ENCODE data around the gene AFF2.
A peak's percentile ranks its signal among the peaks of the same experiment; 100 is the strongest.

The AFF2 gene

DNA sequence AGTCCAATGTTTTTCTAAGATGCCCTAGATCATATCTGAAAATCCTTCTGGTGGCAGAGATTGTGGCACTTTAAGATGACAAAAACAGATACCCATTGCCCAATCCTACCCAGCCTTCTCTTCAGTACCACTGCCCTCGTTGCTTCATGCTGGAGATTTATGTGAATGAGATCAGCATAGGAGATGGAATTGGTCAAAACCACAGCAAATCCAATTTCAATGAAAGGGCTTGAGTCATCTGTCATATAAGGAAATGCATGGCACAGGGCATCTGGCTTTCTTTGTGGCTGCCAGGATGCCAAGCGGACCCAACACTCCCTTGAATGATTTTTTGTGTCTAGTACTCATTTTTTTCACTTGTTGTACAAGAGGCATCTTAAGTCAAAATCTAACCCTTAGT lies 16.8 kb downstream of the AFF2 start:
- no peaks in the 10 kb centered on the region for H3K4me1 ChIP-seq
- no peak overlapping the region for H3K27ac ChIP-seq
- TF ChIP-seq, protein P1, sequence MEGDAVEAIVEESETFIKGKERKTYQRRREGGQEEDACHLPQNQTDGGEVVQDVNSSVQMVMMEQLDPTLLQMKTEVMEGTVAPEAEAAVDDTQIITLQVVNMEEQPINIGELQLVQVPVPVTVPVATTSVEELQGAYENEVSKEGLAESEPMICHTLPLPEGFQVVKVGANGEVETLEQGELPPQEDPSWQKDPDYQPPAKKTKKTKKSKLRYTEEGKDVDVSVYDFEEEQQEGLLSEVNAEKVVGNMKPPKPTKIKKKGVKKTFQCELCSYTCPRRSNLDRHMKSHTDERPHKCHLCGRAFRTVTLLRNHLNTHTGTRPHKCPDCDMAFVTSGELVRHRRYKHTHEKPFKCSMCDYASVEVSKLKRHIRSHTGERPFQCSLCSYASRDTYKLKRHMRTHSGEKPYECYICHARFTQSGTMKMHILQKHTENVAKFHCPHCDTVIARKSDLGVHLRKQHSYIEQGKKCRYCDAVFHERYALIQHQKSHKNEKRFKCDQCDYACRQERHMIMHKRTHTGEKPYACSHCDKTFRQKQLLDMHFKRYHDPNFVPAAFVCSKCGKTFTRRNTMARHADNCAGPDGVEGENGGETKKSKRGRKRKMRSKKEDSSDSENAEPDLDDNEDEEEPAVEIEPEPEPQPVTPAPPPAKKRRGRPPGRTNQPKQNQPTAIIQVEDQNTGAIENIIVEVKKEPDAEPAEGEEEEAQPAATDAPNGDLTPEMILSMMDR (IDR thresholded peaks at IDR 0.05): no peak
- H3K9me3 ChIP-seq: no peaks in the 10 kb centered on the region
- H3K4me3 ChIP-seq: no peak overlapping the region
- no peaks in the 10 kb centered on the region for H3K27me3 ChIP-seq
- DNase-seq: no peak
- intact Hi-C loops (cut with DNase I; ENCODE audit: low total_unique reads): no loop called here
- H3K36me3 ChIP-seq: no peaks in the 10 kb centered on the region

DNA sequence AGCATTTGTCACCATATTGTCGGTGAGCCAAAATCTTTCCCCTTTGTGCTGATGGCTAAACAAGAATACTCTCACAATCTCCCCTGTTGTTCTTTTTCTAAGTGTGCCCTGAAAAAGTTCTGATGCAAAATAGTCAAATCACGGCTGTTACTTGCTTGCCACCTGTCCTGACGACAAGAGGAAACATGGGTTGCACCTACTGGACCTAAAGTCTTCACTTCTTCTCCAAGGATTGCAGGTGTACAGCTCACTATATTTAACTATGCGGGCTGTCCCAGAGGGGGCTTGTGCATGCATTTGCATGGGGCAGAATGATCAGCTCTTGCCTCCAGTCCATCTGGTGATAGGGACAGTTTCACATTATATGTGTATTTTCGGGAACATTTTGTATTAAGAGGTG lies 21.6 kb downstream of the AFF2 start:
- intact Hi-C loops (cut with DNase I; ENCODE audit: low total_unique reads): no loop called here
- no peak for DNase-seq
- Histone ChIP-seq H3K4me1 (no peaks in the 10 kb centered on the region), H3K27ac (no peak overlapping the region), H3K9me3 (no peaks in the 10 kb centered on the region), H3K27me3 (no peaks in the 10 kb centered on the region), H3K4me3 (no peak overlapping the region), H3K36me3 (no peaks in the 10 kb centered on the region)
- TF ChIP-seq, protein P1 (IDR thresholded peaks at IDR 0.05): no peak

DNA sequence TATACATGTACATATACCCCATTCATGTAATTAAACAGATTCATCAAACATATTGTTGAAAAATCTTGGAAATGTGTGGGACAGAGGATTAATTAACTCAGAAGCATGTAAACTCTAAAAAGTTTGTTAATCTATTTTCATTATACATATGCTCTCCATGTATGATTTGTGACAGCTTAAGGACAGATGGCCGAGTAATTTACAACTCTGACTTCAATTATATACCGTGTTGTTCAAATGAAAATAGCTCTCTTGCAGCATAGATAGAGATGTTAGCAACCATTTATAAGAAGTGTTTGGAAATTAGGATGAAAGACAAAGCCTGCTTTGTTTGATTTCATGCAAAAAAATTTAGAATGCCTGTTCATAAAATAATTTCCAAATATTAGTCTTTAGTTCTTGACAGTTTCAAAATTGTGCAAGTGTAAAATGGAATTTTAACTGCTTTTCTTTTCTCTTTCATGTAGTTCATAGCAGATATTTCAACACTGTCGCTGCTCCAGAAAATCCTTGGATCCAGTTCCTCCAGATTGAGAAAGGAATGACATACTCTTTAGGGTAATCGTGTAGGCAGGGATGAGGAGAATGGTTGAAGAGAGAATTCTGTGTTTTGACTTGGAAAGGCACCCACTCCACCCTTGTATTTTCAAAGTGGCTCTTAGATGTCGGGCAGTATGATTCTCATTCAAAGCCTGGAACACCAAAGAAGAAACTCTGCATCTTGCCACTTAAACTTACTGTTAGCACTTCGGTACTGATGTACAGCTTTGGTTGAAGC lies 23.1 kb downstream of the AFF2 start:
- Histone ChIP-seq H3K4me3 (no peak overlapping the region), H3K9me3 (no peaks in the 10 kb centered on the region), H3K27ac (no peak overlapping the region), H3K36me3 (no peaks in the 10 kb centered on the region), H3K4me1 (no peaks in the 10 kb centered on the region), H3K27me3 (no peaks in the 10 kb centered on the region)
- intact Hi-C loops (cut with DNase I; ENCODE audit: low total_unique reads): no loop called here
- no peak for DNase-seq
- TF ChIP-seq, protein P1 (IDR thresholded peaks at IDR 0.05): no peak

DNA sequence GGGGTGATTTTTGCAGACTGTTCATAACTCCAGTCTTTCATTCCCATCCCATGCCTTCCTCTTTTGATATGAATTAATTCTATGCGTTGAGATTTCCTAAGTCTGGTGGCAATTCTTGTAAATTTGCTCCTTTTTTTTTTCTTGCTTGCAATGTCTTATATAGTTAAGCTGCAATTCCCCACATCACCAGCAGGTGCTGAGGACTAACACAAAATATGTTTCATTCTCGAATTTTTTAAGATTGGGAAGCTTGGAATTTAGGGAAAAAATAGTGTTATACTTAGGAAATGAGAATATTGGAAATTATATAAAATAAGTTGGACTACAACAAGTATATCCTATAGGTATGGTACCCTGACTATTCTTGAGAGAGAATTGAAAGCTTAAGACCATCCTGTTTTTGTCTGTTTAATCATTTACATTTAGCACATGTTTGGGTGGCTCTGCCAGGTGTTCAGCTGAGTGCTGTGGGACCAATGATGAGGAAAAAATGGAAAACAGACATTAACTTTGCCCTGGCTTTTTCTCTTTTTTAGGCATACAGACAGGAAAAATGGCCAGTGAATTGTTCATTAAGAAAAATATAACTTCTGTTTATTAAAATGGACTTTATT lies 30.2 kb downstream of the AFF2 start:
- H3K4me1 ChIP-seq: no peaks in the 10 kb centered on the region
- H3K4me3 ChIP-seq: no peak overlapping the region
- no peaks in the 10 kb centered on the region for H3K27me3 ChIP-seq
- TF ChIP-seq, protein P1 (IDR thresholded peaks at IDR 0.05): peak; percentile 21 to 40
- intact Hi-C loops (cut with DNase I; ENCODE audit: low total_unique reads): no loop called here
- no peak overlapping the region for H3K27ac ChIP-seq
- no peaks in the 10 kb centered on the region for H3K9me3 ChIP-seq
- no peak for DNase-seq
- no peaks in the 10 kb centered on the region for H3K36me3 ChIP-seq

DNA sequence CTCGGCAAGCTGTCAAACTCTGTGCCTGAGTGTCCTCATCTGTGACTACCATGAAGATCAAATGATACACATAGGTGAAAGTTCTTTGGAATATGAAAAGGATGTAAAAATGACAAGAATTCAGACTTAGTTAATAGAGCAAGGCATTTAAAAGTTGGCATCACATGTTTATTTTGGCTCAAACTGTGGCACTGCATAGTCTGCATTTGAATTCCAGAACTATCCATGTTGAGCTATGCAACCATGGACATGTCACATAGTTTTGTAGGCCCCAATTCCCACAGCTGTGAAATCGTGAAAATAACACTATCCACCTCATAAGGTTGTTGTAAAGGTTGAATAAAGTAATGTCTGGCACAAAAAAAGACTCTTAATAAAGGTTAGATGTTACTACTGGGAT lies 33.9 kb downstream of the AFF2 start:
- no peak overlapping the region for H3K4me3 ChIP-seq
- H3K4me1 ChIP-seq: no peaks in the 10 kb centered on the region
- no peaks in the 10 kb centered on the region for H3K36me3 ChIP-seq
- DNase-seq: no peak
- intact Hi-C loops (cut with DNase I; ENCODE audit: low total_unique reads): no loop called here
- no peaks in the 10 kb centered on the region for H3K9me3 ChIP-seq
- TF ChIP-seq, protein P1 (IDR thresholded peaks at IDR 0.05): no peak
- H3K27me3 ChIP-seq: no peaks in the 10 kb centered on the region
- no peak overlapping the region for H3K27ac ChIP-seq
